Dermis blood vessel endothelial cell (primary cell): ENCODE results near the gene CEP164. TPM values are rescaled to one million over a fixed set of nuclear protein-coding genes. Genes with fewer than 3 reads are reported as not detected.
"Not testable (repeated sequence)": the region's sequence is repeated elsewhere in the genome, so short reads cannot be mapped to it uniquely, and the experiment has no call there.

Source experiments
- DNase-seq: peaks from one replicate; pipeline ENCODE4 v3.0.0; 2010
- total RNA-seq: library from RNA; depleted of rRNA; stranded (reverse); fragments of >200 nt; gene quantifications from 2 replicates; pipeline ENCODE4 v1.2.3, GENCODE V29; 2014

CEP164 gene
- total RNA-seq, 1 donor from 2014 or later: 24.0 TPM

DNA sequence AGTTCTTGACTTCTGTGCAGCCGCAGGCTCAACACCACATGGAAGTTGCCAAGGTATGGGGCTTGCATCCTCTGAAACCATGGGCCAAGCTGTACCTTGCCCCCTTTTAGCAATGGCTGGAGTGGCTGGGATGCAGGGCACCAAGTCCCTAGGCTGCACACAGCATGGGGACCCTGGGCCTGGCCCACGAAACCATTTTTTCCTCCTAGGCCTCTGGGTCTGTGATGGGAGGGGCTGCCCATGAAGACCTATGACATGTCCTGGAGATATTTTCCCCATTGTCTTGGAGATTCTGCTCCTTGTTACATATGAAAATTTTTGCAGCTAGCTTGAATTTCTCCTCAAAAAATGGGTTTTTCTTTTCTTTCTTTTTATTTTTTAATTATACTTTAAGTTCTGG, 71.0 kb downstream of the CEP164 start:
- DNase-seq: not testable (repeated sequence)

DNA sequence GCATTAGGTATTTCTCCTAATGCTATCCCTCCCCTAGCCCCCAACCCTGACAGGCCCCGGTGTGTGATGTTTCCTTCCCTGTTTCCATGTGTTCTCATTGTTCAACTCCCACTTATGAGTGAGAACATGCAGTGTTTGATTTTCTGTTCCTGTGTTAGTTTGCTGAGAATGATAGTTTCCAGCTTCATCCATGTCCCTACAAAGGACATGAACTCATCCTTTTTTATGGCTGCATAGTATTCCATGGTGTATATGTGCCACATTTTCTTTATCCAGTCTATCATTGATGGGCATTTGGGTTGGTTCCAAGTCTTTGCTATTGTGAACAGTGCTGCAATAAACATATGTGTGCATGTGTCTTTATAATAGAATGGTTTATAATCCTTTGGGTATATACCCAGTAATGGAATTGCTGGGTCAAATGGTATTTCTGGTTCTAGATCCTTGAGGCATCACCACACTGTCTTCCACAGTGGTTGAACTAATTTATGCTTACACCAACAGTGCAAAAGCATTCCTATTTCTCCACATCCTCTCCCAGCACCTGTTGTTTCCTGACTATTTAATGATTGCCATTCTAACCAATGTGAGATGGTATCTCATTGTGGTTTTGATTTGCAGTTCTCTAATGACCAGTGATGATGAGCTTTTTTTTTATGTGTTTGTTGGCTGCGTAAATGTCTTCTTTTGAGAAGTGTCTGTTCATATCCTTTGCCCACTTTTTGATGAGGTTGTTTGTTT, 71.6 kb downstream of the CEP164 start:
- DNase-seq: not testable (repeated sequence)

DNA sequence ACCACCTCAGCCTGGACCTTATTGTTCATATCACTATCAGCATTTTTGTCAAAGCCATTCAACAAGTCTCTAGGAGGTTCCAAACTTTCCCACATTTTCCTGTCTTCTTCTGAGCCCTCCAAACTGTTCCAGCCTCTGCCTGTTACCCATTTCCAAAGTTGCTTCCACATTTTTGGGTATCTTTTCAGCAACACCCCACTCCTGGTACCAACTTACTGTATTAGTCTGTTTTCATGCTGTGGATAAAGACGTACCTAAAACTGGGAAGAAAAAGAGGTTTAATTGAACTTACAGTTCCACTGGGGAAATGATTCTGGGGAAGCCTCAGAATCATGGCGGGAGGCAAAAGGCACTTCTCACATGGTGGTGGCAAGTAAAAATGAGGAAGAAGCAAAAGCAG, 78.2 kb downstream of the CEP164 start:
- not testable (repeated sequence) for DNase-seq

DNA sequence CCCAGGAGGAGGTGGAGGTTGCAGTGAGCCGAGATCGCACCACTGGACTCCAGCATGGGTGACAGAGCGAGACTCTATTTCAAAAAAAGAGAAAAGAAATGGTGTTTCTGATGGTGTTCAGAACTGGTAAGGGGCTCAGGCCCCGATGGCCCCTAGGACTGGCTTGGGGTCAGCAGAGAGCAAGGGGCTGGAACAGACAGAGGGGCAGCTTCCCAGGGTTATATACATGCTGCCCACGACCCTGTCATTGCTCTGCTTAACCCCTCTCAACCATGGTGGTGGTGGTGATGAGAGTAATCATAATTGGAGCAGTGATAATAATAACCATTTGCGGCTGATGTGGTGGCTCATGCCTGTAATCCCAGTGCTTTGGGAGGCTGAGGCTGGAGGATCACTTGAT, 79.4 kb downstream of the CEP164 start:
- no peak for DNase-seq

DNA sequence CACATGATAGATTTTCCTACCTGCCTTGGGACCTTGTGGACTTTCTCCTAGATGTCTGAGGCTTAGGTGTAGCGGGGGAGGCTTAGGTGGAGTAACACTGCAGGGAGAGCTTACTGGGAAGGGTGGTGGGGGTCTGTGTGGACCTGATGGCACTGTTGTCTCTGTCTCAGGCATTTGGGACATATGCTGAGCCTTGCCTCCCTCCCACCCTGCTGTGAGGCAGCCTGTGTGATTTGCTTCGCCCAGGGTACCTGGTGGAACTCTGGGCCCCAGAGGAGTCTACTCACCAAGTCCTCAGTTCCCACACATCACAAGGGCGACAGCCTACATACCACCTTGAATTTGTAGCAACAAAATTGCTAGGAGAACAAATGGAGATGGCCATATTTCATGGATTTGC, 80.7 kb downstream of the CEP164 start:
- DNase-seq: no peak

DNA sequence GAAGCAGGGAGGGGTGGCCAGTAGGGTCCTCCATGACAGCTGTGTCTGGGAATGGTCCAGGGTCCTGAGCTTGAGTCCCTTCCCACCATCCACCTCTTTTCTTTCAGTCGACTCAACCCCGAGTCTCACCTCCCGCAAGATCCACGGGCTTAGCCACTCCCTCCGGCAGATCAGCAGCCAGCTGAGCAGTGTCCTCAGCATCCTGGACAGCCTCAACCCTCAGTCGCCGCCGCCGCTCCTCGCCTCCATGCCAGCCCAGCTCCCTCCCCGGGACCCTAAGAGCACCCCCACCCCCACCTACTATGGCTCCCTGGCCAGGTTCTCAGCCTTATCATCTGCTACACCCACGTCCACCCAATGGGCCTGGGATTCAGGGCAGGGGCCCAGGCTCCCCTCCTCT, 81.9 kb downstream of the CEP164 start:
- DNase-seq: no peak

DNA sequence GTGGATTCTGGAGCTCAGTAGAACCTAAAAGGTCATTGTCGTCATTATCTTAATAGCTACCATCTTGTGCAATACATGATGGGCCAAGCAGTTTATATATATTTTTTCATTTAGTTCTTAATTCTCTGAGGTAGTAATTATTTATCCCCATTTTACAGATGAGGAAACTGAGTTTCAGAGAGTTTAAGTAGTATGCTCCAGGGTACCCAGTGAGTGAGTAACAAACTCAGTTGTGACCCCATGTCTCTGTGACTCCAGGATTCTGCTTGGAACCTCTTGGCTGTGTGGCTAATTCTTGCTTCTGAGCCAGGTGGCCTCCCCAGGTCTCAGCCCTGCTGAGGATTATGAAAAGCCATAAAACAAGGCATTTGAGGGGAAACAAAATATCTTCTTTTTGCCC, 82.6 kb downstream of the CEP164 start:
- DNase-seq: no peak

DNA sequence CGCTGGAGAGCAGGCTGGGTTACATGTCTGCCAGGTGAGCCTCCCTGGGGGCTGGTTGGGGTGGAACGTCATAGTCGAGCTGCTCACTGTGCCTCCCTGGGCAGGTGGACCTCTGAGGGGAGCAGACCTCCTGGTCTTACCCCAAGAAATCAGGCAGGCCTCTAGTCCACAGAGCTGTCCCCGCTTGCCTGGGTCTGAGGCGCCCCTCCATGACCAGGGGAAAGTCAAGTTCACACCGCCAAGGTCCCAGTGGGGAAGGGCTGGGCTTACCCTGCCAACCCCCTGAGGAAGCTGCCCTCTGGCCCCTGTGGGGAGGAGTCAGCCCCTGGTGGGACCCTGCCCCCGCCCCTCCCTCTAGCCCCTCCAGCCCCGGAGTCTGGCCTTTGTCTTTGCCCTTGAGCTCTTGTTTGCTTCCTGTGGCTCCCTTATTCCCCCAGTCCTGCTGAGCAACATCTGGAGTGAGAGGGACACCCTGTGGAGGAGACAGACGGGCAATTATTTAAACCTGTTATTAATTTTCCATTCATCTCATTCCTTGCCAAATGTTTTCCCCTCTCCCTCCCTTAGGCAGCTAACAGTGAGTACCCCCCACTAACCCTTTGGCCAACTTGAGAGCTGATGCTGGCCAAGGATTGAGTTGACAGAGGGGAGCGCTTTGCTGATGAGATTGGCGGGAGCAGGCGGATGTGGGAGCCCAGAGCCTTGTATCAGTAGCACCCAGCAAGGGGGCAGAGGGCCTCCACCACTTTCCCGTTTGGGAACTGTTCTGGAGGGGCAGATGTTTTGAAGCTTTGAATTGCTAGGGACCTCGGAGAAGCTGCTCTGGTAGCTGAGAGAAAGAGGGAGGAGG, 83.4 kb downstream of the CEP164 start:
- DNase-seq: no peak

DNA sequence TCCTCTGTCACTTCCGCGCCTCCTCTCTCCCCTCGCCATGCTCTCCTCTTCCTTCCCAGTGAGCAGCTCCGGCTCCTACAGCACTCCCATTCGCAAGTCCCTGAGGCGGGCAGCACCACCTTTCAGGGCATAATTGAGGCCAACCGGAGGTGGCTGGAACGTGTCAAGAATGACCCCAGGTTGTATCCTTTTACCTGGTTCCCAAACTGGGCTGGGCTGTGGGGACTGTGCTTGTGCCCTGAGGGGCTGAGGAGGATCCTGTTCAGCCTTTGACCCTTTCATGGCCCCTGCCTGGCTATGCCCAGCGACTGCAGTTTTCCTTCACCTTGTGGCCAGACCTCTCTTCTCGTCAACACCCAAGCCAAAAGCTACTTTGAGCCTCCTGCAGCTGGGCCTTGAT, 84.1 kb downstream of the CEP164 start:
- DNase-seq: no peak

DNA sequence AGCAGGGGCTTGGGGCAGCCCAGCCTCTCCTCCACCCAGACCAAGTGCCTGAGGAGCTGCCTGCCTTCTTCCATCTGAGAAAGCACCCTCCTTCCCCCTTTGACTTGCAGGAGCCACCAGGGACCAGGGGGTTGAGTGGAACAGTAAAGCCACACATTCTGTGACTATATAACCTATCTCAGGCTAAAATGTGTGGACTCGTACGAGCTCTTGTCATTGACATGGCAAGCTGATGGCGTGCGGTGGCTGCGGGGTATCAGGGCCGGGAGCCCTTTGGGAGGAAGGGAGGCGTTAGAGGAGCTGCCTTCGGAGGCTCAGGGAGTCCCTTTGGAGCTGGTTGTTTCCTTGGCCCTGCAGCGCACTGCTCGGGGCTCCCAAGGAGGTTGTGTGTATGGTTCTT, 84.5 kb downstream of the CEP164 start:
- no peak for DNase-seq

DNA sequence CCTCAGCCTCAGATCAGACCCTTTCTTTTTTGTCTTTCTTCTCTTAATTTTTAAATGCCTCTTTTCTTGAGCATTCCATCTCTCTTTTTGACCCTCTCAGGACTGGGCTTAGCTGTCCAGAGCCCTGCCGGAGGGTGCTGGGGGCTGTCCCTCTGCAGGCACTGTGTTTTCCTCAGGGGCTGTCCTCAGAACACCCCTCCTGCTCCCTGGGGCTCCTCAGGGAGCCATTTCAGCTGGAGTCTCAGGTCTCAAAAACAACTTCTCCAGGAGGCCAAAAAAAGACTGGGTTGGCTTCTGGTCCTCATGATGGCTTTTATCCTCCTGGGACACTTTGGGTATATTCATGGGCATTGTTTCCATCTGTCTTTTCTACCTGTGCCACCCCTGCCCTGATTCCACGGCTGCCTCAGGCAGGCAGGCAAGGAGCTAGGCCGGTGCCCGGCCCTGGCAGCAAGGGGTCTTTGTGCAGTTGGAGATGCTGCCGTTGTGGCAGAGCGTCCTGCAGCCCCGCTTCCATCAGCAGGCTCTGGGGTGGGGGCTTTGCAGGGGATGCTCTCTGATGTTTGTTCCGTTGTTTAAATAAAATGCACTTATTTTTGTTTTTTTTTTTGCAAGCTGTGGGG, 85.1 kb downstream of the CEP164 start:
- no peak for DNase-seq

DNA sequence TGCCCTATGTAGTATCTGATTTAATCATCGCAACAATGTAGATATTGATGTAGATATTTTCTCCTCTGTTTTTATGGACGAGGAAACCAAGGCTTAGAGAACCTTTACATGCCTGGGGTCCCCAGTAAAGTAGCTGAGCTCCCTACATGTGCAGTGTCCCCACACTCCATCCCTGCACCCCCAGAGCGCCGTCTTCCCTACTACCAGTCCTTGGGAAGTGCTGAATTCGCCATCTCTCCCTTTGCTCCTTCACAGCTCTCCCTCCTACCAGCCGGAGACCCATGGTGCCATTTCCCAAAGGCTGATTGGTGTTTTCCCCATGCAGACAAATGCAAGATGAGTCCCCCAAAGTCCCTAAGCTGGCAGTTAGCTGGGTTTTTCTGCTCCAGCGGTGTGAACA, 86.0 kb downstream of the CEP164 start:
- no peak for DNase-seq

DNA sequence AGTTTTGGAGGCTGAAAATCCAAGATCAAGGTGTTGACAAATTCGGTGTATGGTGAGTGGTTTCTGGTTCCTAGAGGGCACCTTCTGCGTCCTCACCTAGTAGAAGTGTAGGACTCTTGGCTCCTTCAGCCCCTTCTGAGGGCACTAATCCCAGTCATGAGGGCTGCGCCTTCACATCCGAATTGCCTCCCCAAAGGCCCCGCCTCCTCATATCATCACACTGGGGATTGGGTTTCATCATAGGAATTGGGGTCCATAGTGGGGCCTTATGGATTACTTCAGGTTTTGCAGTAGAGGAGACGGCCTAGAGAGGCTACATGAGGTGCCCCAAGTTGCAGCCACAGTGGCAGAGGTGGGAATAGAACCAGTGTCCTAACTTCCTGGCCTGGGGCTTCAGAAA, 87.1 kb downstream of the CEP164 start:
- no peak for DNase-seq

DNA sequence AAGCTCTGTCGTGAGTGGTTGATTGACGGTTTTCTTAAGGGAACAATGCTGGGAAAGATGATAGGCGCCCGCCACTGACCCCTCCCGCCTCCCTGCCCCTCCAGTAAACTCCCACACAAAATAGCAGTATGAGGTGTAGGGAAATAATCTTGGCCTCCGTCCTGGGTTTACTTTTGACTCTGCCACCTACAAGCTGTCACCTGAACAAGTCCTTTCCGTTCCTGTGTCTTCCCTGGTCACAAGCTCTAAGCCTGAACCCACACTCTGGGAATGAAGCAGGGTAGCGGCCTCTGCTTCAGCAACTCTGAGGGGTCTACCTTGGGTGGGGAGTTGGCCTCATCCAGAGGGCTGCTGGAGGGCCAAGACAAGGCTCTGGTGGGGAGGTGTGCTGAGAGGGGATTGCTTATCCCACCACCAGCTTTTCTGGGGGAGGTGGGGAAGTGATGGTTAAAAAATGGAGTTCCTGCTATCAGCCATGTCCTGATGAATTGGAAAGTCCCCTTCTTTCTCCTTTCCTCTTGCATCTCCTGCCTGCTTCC, 87.8 kb downstream of the CEP164 start:
- DNase-seq: no peak

DNA sequence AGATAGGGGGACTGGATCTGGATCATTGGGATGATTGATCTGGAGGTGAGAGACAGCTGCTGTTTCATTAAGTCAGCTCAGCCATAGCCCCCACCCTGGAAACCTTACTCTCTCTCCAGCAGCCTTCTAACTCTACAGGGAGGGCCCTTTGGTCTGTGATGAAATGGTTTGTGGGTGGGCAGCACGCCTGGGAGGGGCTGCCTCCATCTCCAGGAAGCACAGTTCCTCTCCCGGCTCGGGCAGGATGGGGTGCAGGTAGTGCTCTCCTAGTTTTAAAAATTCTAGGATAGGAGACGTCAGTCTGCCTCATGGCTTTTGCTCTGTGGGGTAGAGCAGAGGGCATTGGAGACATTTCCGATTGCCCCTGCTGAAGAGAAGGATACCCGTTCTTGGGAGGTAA, 89.7 kb downstream of the CEP164 start:
- no peak for DNase-seq

DNA sequence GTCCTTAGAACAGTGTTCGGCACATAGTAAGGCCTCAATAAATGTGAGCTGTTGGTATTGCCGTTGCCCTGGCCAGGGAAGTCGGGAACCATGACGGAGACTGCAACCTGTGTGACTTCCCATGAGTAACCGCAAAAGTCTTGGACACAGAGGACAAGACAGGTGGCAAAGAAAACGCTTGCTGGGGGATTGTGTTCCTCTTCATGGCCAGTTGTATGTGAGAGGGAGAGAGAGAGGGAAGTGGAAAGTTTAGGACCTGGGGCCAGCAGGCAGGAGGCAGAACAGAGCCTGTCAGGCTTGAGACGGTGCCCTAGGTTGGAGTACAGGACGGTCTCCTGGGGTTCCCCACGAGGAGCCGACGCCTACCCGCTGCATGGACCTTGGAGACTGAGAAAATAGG, 90.2 kb downstream of the CEP164 start:
- no peak for DNase-seq

DNA sequence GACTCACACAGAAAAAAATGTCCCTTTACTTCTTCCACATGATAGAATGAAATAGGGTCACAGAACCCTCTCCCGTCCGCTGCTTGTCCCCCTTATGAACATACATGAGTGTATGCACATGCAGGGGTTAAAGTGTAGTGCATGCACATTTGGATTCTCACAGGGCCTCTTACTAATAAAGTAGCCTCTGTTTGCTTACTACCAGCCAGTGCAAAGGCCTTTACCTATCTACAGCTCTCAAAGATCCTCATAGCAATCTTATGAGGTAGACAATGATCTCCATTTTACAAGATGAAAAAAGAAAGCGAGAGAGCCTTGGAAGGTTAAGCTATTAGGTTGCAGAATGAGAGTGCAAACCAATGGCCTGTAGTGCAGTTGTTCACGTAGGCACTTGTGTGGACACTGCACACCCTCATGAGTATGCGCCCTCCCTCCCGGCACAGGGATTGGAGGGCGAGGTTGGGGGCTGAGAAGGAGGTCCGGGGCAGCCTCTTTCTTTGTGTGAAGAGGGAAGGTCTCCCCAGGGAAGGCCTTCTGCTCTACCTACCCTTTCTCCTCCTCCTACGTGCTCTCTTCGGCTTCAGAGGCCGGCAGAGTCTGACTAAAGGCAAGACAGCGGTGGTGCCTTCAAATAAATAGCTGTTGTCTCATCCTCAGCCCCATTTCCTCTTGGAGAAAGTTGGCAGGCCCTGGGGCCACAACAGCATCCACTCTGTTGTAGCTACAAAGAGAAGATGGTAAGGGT, 91.3 kb downstream of the CEP164 start:
- no peak for DNase-seq

DNA sequence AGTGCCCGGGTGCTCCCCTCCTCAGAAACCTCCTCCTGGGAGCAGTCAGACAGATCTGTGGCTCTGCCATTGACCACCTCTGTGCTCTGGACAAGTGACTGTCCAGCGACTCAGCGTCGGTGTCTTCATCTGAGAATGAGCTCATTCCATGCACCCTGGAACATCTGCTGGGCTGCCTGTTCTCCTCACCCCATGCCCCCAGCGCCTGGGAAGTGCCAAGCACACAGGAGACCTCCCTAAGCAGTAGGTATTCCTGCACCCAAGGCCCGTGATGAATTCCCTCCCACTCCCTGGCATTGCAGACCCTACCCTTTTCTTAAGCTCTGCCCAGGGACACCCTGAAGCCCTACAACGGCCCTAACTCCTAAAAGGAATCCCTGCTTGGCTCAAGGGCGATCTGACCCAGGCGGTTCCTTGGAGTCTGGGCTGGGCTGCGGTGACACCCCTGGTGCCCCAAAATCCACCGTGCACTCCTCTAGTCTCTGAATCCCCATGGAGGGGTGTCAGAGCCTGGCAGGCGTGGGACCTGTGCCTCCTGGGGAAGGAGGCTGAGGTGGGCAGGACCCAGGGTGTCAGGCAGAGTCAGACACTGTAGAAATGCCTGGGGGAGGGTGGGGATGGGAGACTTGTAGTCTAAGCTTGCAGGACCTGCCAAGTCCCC, 92.0 kb downstream of the CEP164 start:
- DNase-seq: no peak

DNA sequence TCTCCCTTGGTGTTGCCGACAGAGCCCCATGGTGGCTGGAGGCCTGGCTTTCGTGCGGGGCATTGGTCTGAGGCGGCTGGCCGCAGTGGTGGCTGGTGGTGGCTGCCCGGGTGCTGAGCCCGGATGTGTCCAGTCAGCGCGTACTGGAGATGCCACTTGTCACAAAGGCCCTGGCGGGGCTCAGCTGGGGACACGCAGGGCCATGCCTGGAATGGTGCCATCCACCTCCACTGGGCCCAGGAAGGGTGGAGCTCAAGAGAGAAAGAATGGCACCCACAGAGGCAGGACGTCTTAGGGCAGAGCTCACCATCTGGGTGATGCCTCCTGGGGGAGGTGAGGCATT, 92.5 kb downstream of the CEP164 start:
- DNase-seq: no peak

DNA sequence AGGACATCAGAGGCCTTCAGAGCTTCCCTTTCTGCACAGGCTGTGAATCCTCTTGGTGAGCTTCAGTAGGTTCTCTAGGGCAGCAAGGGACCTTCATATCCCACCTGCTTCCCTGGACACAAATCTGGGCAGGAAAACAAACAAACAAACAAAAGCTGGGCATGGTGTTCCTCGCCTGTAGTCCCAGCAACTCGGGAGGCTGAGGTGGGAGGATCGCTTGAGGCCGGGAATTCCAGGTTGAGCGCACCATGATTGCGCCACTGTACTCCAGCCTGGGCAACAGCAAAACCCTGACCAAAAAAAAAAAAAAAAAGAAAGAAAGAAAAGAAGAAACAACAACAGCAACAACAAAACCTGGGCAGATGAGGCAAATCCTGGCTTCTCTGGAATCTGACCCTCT, 92.9 kb downstream of the CEP164 start:
- no peak for DNase-seq

DNA sequence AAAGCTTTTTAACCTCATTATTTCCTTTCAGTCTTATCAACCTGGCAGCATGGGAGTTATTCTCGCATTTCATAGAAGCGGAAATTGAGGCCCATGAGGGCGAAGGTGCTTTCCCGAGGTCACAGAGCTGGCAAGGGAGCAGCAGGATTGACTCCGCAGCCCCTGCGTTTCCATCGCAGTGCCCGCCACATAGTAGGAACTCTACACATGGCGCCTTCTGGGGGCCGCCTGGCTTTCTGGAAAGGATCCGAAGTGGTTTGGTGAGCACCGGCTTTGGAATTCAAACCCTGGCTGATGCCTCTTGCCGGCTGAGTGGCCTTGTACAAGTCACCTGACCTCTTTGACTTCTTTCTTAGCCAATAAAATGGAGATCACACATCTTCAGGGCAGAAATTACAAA, 93.4 kb downstream of the CEP164 start:
- DNase-seq: no peak

DNA sequence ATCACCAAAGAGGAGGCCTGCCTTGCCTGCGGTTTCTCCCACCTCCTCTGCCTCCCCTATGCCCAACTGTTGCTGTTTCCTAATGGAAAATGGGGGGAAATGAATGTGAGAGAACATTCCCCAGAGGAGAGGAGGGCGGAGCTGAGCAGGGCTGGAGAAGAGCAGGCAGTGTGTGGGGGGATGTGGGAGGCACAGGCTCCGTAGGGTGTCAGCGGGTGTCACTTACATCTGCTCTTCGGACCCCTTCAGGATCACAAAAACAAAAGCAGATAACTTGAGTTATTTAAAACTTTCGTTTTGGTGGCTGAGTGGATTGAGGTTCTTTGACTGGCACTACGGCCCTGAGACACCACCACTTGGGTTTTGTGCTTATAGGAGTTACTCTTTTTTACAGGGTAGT, 93.8 kb downstream of the CEP164 start:
- no peak for DNase-seq
